DOHH2 (cell line): ENCODE data around the gene NHERF1.

Source experiments
- EZH2phosphoT487 ChIP-seq: fragments of 200-600 bp; sonication (generic); IDR thresholded peaks from 2 replicates; pipeline ENCODE4 v1.6.1; 2017; ENCODE audit warnings: borderline replicate concordance, mild to moderate bottlenecking, antibody characterized with exemption, low read length, moderate library complexity, mixed read lengths
- TF ChIP-seq, protein P1 (sequence below): fragments of 200-600 bp; sonication (generic); IDR thresholded peaks from one replicate; pipeline ENCODE4 v1.5.1; 2014; ENCODE audit warnings: antibody characterized with exemption, mild to moderate bottlenecking, low read depth, low read length; ENCODE audit not compliant: poor library complexity, severe bottlenecking

DNA sequence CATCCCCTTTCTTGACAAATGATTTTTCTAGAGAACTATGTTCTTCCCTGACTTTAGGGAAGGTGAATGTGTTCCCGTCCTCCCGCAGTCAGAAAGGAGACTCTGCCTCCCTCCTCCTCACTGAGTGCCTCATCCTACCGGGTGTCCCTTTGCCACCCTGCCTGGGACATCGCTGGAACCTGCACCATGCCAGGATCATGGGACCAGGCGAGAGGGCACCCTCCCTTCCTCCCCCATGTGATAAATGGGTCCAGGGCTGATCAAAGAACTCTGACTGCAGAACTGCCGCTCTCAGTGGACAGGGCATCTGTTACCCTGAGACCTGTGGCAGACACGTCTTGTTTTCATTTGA is 20.3 kb downstream of the NHERF1 start:
- TF ChIP-seq, protein P1, sequence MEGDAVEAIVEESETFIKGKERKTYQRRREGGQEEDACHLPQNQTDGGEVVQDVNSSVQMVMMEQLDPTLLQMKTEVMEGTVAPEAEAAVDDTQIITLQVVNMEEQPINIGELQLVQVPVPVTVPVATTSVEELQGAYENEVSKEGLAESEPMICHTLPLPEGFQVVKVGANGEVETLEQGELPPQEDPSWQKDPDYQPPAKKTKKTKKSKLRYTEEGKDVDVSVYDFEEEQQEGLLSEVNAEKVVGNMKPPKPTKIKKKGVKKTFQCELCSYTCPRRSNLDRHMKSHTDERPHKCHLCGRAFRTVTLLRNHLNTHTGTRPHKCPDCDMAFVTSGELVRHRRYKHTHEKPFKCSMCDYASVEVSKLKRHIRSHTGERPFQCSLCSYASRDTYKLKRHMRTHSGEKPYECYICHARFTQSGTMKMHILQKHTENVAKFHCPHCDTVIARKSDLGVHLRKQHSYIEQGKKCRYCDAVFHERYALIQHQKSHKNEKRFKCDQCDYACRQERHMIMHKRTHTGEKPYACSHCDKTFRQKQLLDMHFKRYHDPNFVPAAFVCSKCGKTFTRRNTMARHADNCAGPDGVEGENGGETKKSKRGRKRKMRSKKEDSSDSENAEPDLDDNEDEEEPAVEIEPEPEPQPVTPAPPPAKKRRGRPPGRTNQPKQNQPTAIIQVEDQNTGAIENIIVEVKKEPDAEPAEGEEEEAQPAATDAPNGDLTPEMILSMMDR = no peak
- no peak for TF ChIP-seq EZH2phosphoT487
